GM18519 (cell line): Measurements from ENCODE around the gene PLSCR3.
"Not testable (repeated sequence)": the region's sequence is repeated elsewhere in the genome, so short reads cannot be mapped to it uniquely, and the experiment has no call there.

Experiments used
- ATAC-seq: cut with Tn5 transposase; IDR thresholded peaks from one replicate; pipeline ENCODE4 v1.9.1; 2021; ENCODE audit warnings: mild to moderate bottlenecking, moderate library complexity; ENCODE audit not compliant: unreplicated experiment, low FRiP score

PLSCR3 gene

GRCh38 chr17:7382901-7383300 lies 11.4 kb downstream of the PLSCR3 start:
- ATAC-seq = no peak

- ATAC-seq = no peak
These were observed 13.3 kb downstream of the PLSCR3 start, which contains the start of gene TNK1 for GRCh38 chr17:7380855-7381683. Gene TNK1, plus strand, starts transcription at chr17:7381089. Its CDS starts 1,838 bp downstream, at chr17:7382927.

- ATAC-seq = no peak
These were observed 14.0 kb downstream of the PLSCR3 start for GRCh38 chr17:7380321-7380720.

- no peak for ATAC-seq
These were observed 15.2 kb downstream of the PLSCR3 start for GRCh38 chr17:7379134-7379533.

- no peak for ATAC-seq
These were observed 20.0 kb downstream of the PLSCR3 start for GRCh38 chr17:7374353-7374752.

GRCh38 chr17:7370853-7371252 lies 23.5 kb downstream of the PLSCR3 start:
- ATAC-seq = no peak

GRCh38 chr17:7369825-7370224 lies 24.5 kb downstream of the PLSCR3 start:
- ATAC-seq = no peak

- not testable (repeated sequence) for ATAC-seq
These were observed 25.7 kb downstream of the PLSCR3 start for GRCh38 chr17:7368599-7368994.

- no peak for ATAC-seq
These were observed 26.3 kb downstream of the PLSCR3 start for GRCh38 chr17:7367918-7368598.

- no peak for ATAC-seq
These were observed 27.2 kb downstream of the PLSCR3 start for GRCh38 chr17:7367083-7367482.

- not testable (repeated sequence) for ATAC-seq
These were observed 28.4 kb downstream of the PLSCR3 start for GRCh38 chr17:7365963-7366362.

- no peak for ATAC-seq
These were observed 31.0 kb downstream of the PLSCR3 start for GRCh38 chr17:7363311-7363710.

GRCh38 chr17:7361906-7362305 lies 32.4 kb downstream of the PLSCR3 start:
- ATAC-seq = no peak

- no peak for ATAC-seq
These were observed 36.9 kb downstream of the PLSCR3 start for GRCh38 chr17:7357381-7357780.

- ATAC-seq = no peak
These were observed 37.6 kb downstream of the PLSCR3 start for GRCh38 chr17:7356756-7357155.

- ATAC-seq = no peak
These were observed 38.2 kb downstream of the PLSCR3 start for GRCh38 chr17:7356072-7356549.

- no peak for ATAC-seq
These were observed 38.8 kb downstream of the PLSCR3 start for GRCh38 chr17:7355573-7355972.

- ATAC-seq = no peak
These were observed 39.3 kb downstream of the PLSCR3 start, which contains the start of gene TMEM95 for GRCh38 chr17:7355053-7355452. Gene TMEM95, plus strand, starts transcription at chr17:7355156. Its CDS starts 49 bp downstream, at chr17:7355205.

- no peak for ATAC-seq
These were observed 40.0 kb downstream of the PLSCR3 start for GRCh38 chr17:7354262-7354843.

GRCh38 chr17:7352910-7353635 lies 41.3 kb downstream of the PLSCR3 start:
- no peak for ATAC-seq

GRCh38 chr17:7352503-7352889 lies 41.8 kb downstream of the PLSCR3 start:
- no peak for ATAC-seq
